IMR-90 (cell line): Measurements from ENCODE around the gene ADAMTS19. TPM values are rescaled to one million over a fixed set of nuclear protein-coding genes. Genes with fewer than 3 reads are reported as not detected.

ENCODE experiments used
- ATAC-seq: fragments of 200-7000 bp; cut with Tn5 transposase; 2 replicates; pipeline ENCODE4 v1.9.1; 2020; ENCODE audit warnings: low read depth, mild to moderate bottlenecking, moderate library complexity
- BruUV-seq: library from RNA; stranded (reverse); fragments of 400-500 nt; replicated peaks from 2 replicates; lab custom pipeline; 2021; lab: Mats Ljungman, UMichigan
- CTCF ChIA-PET: fragments of 300-600 bp; formaldehyde crosslinking; extraction: SDS; loops from one replicate; lab custom pipeline; 2021; ENCODE audit warnings: antibody characterized with exemption; lab: Yijun Ruan, JAX
- POLR2A ChIA-PET: fragments of 300-600 bp; sonication (Branson Sonifier 250); formaldehyde crosslinking; loops from one replicate; lab custom pipeline; 2022; ENCODE audit warnings: antibody characterized with exemption; ENCODE audit not compliant: unreplicated experiment; lab: Charles Lee
- DNase-seq: peaks from one replicate; pipeline ENCODE4 v3.0.0; 2013
- H2AFZ ChIP-seq: replicated peaks from 2 replicates; pipeline ENCODE3; 2013; ENCODE audit warnings: low read length, mild to moderate bottlenecking; ENCODE audit not compliant: poor library complexity
- H2AK5ac ChIP-seq: 2 replicates; pipeline ENCODE4 v1.6.1; 2013; ENCODE audit warnings: low read depth, low read length, inconsistent platforms
- H2AK9ac ChIP-seq: replicated peaks from 2 replicates; pipeline ENCODE3; 2013; ENCODE audit warnings: mild to moderate bottlenecking, low read depth, low read length, moderate library complexity; ENCODE audit not compliant: poor library complexity
- H2BK120ac ChIP-seq: 2 replicates; pipeline ENCODE4 v1.6.1; 2013; ENCODE audit warnings: low read depth, low read length, inconsistent platforms
- H2BK15ac ChIP-seq: 3 replicates; pipeline ENCODE4 v1.6.1; 2013; ENCODE audit warnings: low read depth, low read length, inconsistent platforms
- H2BK20ac ChIP-seq: 2 replicates; pipeline ENCODE4 v1.6.1; 2013; ENCODE audit warnings: low read depth, mild to moderate bottlenecking, inconsistent platforms, low read length, moderate library complexity
- H2BK5ac ChIP-seq: 2 replicates; pipeline ENCODE4 v1.6.1; 2013; ENCODE audit warnings: mild to moderate bottlenecking, low read depth, low read length, inconsistent platforms; ENCODE audit not compliant: poor library complexity, severe bottlenecking
- H3K14ac ChIP-seq: replicated peaks from 2 replicates; pipeline ENCODE4 v1.6.1; 2013; ENCODE audit warnings: low read depth, low read length, inconsistent platforms
- H3K18ac ChIP-seq: 2 replicates; pipeline ENCODE4 v1.6.1; 2013; ENCODE audit warnings: low read depth, low read length, control low read depth
- H3K23ac ChIP-seq: 2 replicates; pipeline ENCODE4 v1.6.1; 2013; ENCODE audit warnings: low read depth, low read length, inconsistent platforms
- H3K27ac ChIP-seq: 2 replicates; pipeline ENCODE4 v1.5.1; 2013; ENCODE audit warnings: mild to moderate bottlenecking, control low read depth, low read length; ENCODE audit not compliant: insufficient read depth
- H3K27me3 ChIP-seq: 2 replicates; pipeline ENCODE4 v1.6.1; 2013; ENCODE audit warnings: low read length; ENCODE audit not compliant: control insufficient read depth, insufficient read depth
- H3K36me3 ChIP-seq: 2 replicates; pipeline ENCODE4 v1.6.1; 2013; ENCODE audit warnings: low read length, mixed read lengths; ENCODE audit not compliant: control insufficient read depth, insufficient read depth
- H3K4ac ChIP-seq: 2 replicates; pipeline ENCODE4 v1.6.1; 2013; ENCODE audit warnings: low read depth, low read length, inconsistent platforms
- H3K4me1 ChIP-seq: 2 replicates; pipeline ENCODE4 v1.6.1; 2013; ENCODE audit warnings: low read length, mixed read lengths; ENCODE audit not compliant: control insufficient read depth, insufficient read depth
- H3K4me2 ChIP-seq: 2 replicates; pipeline ENCODE4 v1.6.1; 2013; ENCODE audit warnings: low read depth, mild to moderate bottlenecking, control low read depth, low read length, moderate library complexity
- H3K4me3 ChIP-seq: 2 replicates; pipeline ENCODE4 v1.5.1; 2013; ENCODE audit warnings: low read depth, mild to moderate bottlenecking, control low read depth, low read length, moderate library complexity; ENCODE audit not compliant: insufficient read depth
- H3K56ac ChIP-seq: 2 replicates; pipeline ENCODE4 v1.6.1; 2013; ENCODE audit warnings: low read length, inconsistent platforms; ENCODE audit not compliant: insufficient read depth; ENCODE audit errors: extremely low read depth
- H3K79me1 ChIP-seq, 2 experiments: 2 replicates each; pipeline ENCODE4 v1.6.1; 2013; ENCODE audit warnings: low read length in 2 of 2, inconsistent platforms in 1 of 2, low read depth in 1 of 2
- H3K9ac ChIP-seq: 2 replicates; pipeline ENCODE4 v1.6.1; 2013; ENCODE audit warnings: low read depth, low read length, control low read depth
- H3K9me1 ChIP-seq: 2 replicates; pipeline ENCODE4 v1.6.1; 2013; ENCODE audit warnings: low read length, inconsistent platforms; ENCODE audit not compliant: insufficient read depth
- H3K9me3 ChIP-seq: 2 replicates; pipeline ENCODE4 v1.6.1; 2013; ENCODE audit warnings: low read length; ENCODE audit not compliant: control insufficient read depth, insufficient read depth
- H4K20me1 ChIP-seq: 2 replicates; pipeline ENCODE4 v1.6.1; 2013; ENCODE audit warnings: low read length, inconsistent platforms; ENCODE audit not compliant: insufficient read depth
- H4K5ac ChIP-seq: 2 replicates; pipeline ENCODE4 v1.6.1; 2013; ENCODE audit warnings: mild to moderate bottlenecking, low read depth, low read length, control low read depth
- H4K8ac ChIP-seq, 2 experiments: 2 replicates each; pipeline ENCODE4 v1.6.1; 2013; ENCODE audit warnings: low read depth in 2 of 2, low read length in 2 of 2, control low read depth in 1 of 2, inconsistent platforms in 1 of 2
- H4K91ac ChIP-seq: 2 replicates; pipeline ENCODE4 v1.6.1; 2013; ENCODE audit warnings: low read depth, low read length, inconsistent platforms; ENCODE audit not compliant: insufficient read depth
- CEBPB ChIP-seq: IDR thresholded peaks from 2 replicates; pipeline ENCODE4 v1.6.1; 2012; ENCODE audit warnings: low read depth, low read length, improper control_type of control experiment
- FOS ChIP-seq: fragments of 150-350 bp; IDR thresholded peaks from 2 replicates; pipeline ENCODE4 v1.6.1; 2016; ENCODE audit warnings: low read depth, low read length
- MAZ ChIP-seq: IDR thresholded peaks from 2 replicates; pipeline ENCODE4 v1.6.1; 2012; ENCODE audit warnings: low read depth, mild to moderate bottlenecking, low read length, improper control_type of control experiment, moderate library complexity, borderline replicate concordance
- MXI1 ChIP-seq: IDR thresholded peaks from 2 replicates; pipeline ENCODE4 v1.6.1; 2012; ENCODE audit warnings: low read depth, mild to moderate bottlenecking, low read length, moderate library complexity, borderline replicate concordance
- NFE2L2 ChIP-seq: fragments of 150-350 bp; IDR thresholded peaks from 2 replicates; pipeline ENCODE4 v1.6.1; 2016; ENCODE audit warnings: low read depth, mild to moderate bottlenecking, low read length
- RAD21 ChIP-seq: IDR thresholded peaks from 2 replicates; pipeline ENCODE4 v1.6.1; 2012; ENCODE audit warnings: low read length, improper control_type of control experiment
- RFX5 ChIP-seq: IDR thresholded peaks from 2 replicates; pipeline ENCODE4 v1.8.0; 2012; ENCODE audit warnings: low read depth, mild to moderate bottlenecking, low read length, moderate library complexity
- dilution Hi-C: fragments of 300-500 bp; cut with HindIII; formaldehyde crosslinking; loops from one replicate; pipeline ENCODE4 v1.14.3; 2018; ENCODE audit warnings: low sequenced_read_pairs; ENCODE audit not compliant: unreplicated experiment
- in situ Hi-C: fragments of 300-500 bp; cut with MboI; formaldehyde crosslinking; loops from 3 replicates; pipeline ENCODE4 v1.14.3; 2019; ENCODE audit warnings: low sequenced_read_pairs, inconsistent platforms, mixed read lengths
- intact Hi-C: fragments of 100-400 bp; cut with micrococcal nuclease; formaldehyde crosslinking; loops from 2 replicates; pipeline ENCODE4 v1.10.0; 2022
- polyA plus RNA-seq, 3 experiments: library from polyadenylated mRNA; depleted of rRNA; stranded (reverse); fragments of >200 nt; gene quantifications; 2 replicates each; pipeline ENCODE4 v1.2.3, GENCODE V29; 2012; ENCODE audit warnings: low replicate concordance in 1 of 3
- total RNA-seq: library from RNA; depleted of rRNA; stranded (reverse); fragments of >200 nt; gene quantifications from 2 replicates; pipeline ENCODE4 v1.2.3, GENCODE V29; 2012
- TF ChIP-seq, protein P1 (sequence below): fragments of 150-350 bp; IDR thresholded peaks from 2 replicates; pipeline ENCODE4 v1.6.1; 2016; ENCODE audit warnings: low read depth, mild to moderate bottlenecking, low read length, moderate library complexity, borderline replicate concordance
- TF ChIP-seq, protein P2 (sequence below): fragments of 150-350 bp; IDR thresholded peaks from 2 replicates; pipeline ENCODE4 v1.6.1; 2017; ENCODE audit warnings: mild to moderate bottlenecking, antibody characterized with exemption, low read length, low read depth
- TF ChIP-seq, protein P3 (sequence below): conservative IDR thresholded peaks from 2 replicates; pipeline ENCODE4 v1.5.1; 2012; ENCODE audit warnings: mild to moderate bottlenecking, low read depth, low read length, improper control_type of control experiment

The ADAMTS19 gene
- total and polyA plus RNA-seq, 2 of the 4 experiments (the other 2 are of a cell fraction): under 0.01 to 0.17 TPM

DNA sequence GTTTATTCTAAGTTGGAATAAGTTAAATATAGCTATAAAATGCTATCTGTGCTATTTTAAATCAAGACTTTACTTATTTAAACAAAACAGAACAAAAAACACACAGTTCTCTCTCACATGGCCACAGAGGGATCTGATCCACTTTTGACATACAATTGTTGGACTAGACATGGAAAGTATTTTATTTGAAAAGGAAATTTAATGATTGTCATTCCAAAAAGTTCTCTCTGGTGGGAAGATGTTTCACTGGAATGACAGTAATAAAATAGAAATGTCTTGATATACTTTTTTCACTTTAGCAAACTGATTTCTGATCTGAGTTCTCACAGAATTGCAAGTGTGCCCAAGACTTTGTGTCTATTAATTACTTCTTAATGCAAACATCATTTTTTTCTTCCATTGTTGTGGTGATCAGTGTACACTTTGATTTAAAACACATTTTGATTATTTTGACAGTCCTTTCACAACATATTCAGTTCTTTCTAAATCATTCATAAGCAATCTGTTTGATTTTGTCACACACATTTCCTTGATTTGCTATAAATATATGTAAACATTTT lies 257.7 kb downstream of the ADAMTS19 start:
- no peak overlapping the region for H4K5ac ChIP-seq
- H3K27ac ChIP-seq: no peak overlapping the region
- H2BK15ac ChIP-seq: no peak overlapping the region
- H3K14ac ChIP-seq: no peak overlapping the region
- TF ChIP-seq RAD21 (no peak), RFX5 (no peak), CEBPB (no peak), MXI1 (no peak), FOS (no peak), MAZ (no peak), NFE2L2 (no peak)
- TF ChIP-seq, protein P1, sequence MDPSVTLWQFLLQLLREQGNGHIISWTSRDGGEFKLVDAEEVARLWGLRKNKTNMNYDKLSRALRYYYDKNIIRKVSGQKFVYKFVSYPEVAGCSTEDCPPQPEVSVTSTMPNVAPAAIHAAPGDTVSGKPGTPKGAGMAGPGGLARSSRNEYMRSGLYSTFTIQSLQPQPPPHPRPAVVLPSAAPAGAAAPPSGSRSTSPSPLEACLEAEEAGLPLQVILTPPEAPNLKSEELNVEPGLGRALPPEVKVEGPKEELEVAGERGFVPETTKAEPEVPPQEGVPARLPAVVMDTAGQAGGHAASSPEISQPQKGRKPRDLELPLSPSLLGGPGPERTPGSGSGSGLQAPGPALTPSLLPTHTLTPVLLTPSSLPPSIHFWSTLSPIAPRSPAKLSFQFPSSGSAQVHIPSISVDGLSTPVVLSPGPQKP: no peak
- TF ChIP-seq, protein P2, sequence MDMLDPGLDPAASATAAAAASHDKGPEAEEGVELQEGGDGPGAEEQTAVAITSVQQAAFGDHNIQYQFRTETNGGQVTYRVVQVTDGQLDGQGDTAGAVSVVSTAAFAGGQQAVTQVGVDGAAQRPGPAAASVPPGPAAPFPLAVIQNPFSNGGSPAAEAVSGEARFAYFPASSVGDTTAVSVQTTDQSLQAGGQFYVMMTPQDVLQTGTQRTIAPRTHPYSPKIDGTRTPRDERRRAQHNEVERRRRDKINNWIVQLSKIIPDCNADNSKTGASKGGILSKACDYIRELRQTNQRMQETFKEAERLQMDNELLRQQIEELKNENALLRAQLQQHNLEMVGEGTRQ: no peak
- TF ChIP-seq, protein P3, sequence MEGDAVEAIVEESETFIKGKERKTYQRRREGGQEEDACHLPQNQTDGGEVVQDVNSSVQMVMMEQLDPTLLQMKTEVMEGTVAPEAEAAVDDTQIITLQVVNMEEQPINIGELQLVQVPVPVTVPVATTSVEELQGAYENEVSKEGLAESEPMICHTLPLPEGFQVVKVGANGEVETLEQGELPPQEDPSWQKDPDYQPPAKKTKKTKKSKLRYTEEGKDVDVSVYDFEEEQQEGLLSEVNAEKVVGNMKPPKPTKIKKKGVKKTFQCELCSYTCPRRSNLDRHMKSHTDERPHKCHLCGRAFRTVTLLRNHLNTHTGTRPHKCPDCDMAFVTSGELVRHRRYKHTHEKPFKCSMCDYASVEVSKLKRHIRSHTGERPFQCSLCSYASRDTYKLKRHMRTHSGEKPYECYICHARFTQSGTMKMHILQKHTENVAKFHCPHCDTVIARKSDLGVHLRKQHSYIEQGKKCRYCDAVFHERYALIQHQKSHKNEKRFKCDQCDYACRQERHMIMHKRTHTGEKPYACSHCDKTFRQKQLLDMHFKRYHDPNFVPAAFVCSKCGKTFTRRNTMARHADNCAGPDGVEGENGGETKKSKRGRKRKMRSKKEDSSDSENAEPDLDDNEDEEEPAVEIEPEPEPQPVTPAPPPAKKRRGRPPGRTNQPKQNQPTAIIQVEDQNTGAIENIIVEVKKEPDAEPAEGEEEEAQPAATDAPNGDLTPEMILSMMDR: no peak
- H3K79me1 ChIP-seq: no peaks in the 10 kb centered on the region
- no peaks in the 10 kb centered on the region for H3K36me3 ChIP-seq
- H3K56ac ChIP-seq: no peak overlapping the region
- H3K18ac ChIP-seq: no peak overlapping the region
- no peak overlapping the region for H3K23ac ChIP-seq
- H3K9me3 ChIP-seq: 0 out of 2 replicates have a peak, but pooled peaks cover 2% of the 10 kb centered on the region
- no peak overlapping the region for H2BK20ac ChIP-seq
- H3K4ac ChIP-seq: no peak overlapping the region
- no TSS peak for BruUV-seq
- no peaks in the 10 kb centered on the region for H3K27me3 ChIP-seq
- no peak overlapping the region for H4K91ac ChIP-seq
- ChIA-PET POLR2A (interaction anchor here (0.6 kb wide), 1 partner anchor 202 kb away, joined by 3 read pairs; no protein-coding TSS in a partner anchor), CTCF (no interaction called here)
- H4K8ac ChIP-seq: no peak overlapping the region
- intact Hi-C loops (no loop called here), dilution Hi-C loops (no loop called here), in situ Hi-C loops (no loop called here)
- no peak overlapping the region for H2BK5ac ChIP-seq
- no peaks in the 10 kb centered on the region for H3K4me1 ChIP-seq
- no peaks in the 10 kb centered on the region for H4K20me1 ChIP-seq
- no peak overlapping the region for H3K9ac ChIP-seq
- H3K4me3 ChIP-seq: no peak overlapping the region
- H3K9me1 ChIP-seq: no peaks in the 10 kb centered on the region
- H3K4me2 ChIP-seq: no peak overlapping the region
- no peak overlapping the region for H2BK120ac ChIP-seq
- H2AK9ac ChIP-seq: no peak overlapping the region
- no peak overlapping the region for H2AFZ ChIP-seq
- DNase-seq (no peak), ATAC-seq (no peak)
- H2AK5ac ChIP-seq: no peak overlapping the region
